Esophagus muscularis mucosa (tissue), 3 donors: ENCODE data around the gene PCNX2.

Source experiments
- EP300 ChIP-seq: sonication (generic); formaldehyde crosslinking; IDR thresholded peaks from one replicate; pipeline ENCODE4 v1.6.1; 2017; ENCODE audit warnings: antibody characterized with exemption
- TF ChIP-seq, protein P1 (sequence below), 3 experiments: fragments of 200-600 bp in 2 of 3; fragments of 450-650 bp in 1 of 3; sonication (generic) in 2 of 3; IDR thresholded peaks; one replicate each; pipeline ENCODE4 v1.5.1; 2017 to 2019; ENCODE audit warnings: antibody characterized with exemption in 3 of 3, mild to moderate bottlenecking in 2 of 3, moderate library complexity in 1 of 3

DNA sequence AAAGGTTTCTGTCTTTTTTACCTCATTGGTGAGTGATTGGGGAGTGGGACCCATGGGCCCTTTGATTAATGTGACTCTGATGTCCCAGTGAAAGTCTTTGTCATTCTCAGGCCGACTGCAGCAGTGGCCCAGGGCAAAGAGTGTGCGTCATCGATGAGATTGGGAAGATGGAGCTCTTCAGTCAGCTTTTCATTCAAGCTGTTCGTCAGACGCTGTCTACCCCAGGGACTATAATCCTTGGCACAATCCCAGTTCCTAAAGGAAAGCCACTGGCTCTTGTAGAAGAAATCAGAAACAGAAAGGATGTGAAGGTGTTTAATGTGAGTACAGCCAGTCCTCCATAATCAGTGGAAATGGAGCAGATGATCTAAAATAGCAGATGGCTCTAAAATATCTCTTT, 325.7 kb downstream of the PCNX2 start:
- TF ChIP-seq, protein P1, sequence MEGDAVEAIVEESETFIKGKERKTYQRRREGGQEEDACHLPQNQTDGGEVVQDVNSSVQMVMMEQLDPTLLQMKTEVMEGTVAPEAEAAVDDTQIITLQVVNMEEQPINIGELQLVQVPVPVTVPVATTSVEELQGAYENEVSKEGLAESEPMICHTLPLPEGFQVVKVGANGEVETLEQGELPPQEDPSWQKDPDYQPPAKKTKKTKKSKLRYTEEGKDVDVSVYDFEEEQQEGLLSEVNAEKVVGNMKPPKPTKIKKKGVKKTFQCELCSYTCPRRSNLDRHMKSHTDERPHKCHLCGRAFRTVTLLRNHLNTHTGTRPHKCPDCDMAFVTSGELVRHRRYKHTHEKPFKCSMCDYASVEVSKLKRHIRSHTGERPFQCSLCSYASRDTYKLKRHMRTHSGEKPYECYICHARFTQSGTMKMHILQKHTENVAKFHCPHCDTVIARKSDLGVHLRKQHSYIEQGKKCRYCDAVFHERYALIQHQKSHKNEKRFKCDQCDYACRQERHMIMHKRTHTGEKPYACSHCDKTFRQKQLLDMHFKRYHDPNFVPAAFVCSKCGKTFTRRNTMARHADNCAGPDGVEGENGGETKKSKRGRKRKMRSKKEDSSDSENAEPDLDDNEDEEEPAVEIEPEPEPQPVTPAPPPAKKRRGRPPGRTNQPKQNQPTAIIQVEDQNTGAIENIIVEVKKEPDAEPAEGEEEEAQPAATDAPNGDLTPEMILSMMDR (IDR thresholded peaks at IDR 0.05) = no peak
- TF ChIP-seq EP300 = no peak
